Measurements from ENCODE around the gene TNFSF13. TPM values are rescaled to one million over a fixed set of nuclear protein-coding genes. Genes with fewer than 3 reads are reported as not detected.
"Not testable (repeated sequence)": the region's sequence is repeated elsewhere in the genome, so short reads cannot be mapped to it uniquely, and the experiment has no call there.

The TNFSF13 gene
- total RNA-seq, 1 donor from 2014 or later, result 5.6 TPM

GRCh38 chr17:7592422-7593021 is 34.0 kb downstream of the TNFSF13 start:
- no peak overlapping the region for H3K27ac Mint-ChIP-seq (ENCODE audit: unreplicated experiment)
- H3K4me1 Mint-ChIP-seq (ENCODE audit: unreplicated experiment), result no peaks in the 10 kb centered on the region
- no peaks in the 10 kb centered on the region for H3K9me3 Mint-ChIP-seq (ENCODE audit: unreplicated experiment)
- TF ChIP-seq CTCF (IDR thresholded peaks at IDR 0.05; ENCODE audit: unreplicated experiment), result no peak
- peaks cover 6% of the 10 kb centered on the region for H3K27me3 Mint-ChIP-seq (ENCODE audit: unreplicated experiment)
- peaks cover 44% of the 10 kb centered on the region for H3K36me3 Mint-ChIP-seq (ENCODE audit: low read depth, unreplicated experiment)
- no peak for DNase-seq (ENCODE audit: low spot score)
- H3K4me3 Mint-ChIP-seq (ENCODE audit: unreplicated experiment), result no peak overlapping the region

- TF ChIP-seq CTCF (IDR thresholded peaks at IDR 0.05; ENCODE audit: unreplicated experiment), result no peak
- Mint-ChIP-seq H3K27me3 (ENCODE audit: unreplicated experiment) (peaks cover 4% of the 10 kb centered on the region), H3K4me3 (ENCODE audit: unreplicated experiment) (peak overlapping the region; percentile 59), H3K9me3 (ENCODE audit: unreplicated experiment) (no peaks in the 10 kb centered on the region), H3K27ac (ENCODE audit: unreplicated experiment) (peak overlapping the region; percentile 44), H3K36me3 (ENCODE audit: low read depth, unreplicated experiment) (peaks cover 44% of the 10 kb centered on the region), H3K4me1 (ENCODE audit: unreplicated experiment) (no peaks in the 10 kb centered on the region)
- DNase-seq (ENCODE audit: low spot score), result no peak
Measured at GRCh38 chr17:7593296-7593695, 34.7 kb downstream of the TNFSF13 start.

- not testable (repeated sequence) for DNase-seq (ENCODE audit: low spot score); H3K9me3 Mint-ChIP-seq (ENCODE audit: unreplicated experiment); H3K4me3 Mint-ChIP-seq (ENCODE audit: unreplicated experiment); H3K27me3 Mint-ChIP-seq (ENCODE audit: unreplicated experiment); H3K27ac Mint-ChIP-seq (ENCODE audit: unreplicated experiment); H3K4me1 Mint-ChIP-seq (ENCODE audit: unreplicated experiment)
- peaks cover 45% of the 10 kb centered on the region for H3K36me3 Mint-ChIP-seq (ENCODE audit: low read depth, unreplicated experiment)
Measured at GRCh38 chr17:7597561-7597960, 39.0 kb downstream of the TNFSF13 start.

GRCh38 chr17:7606280-7606679 is 47.7 kb downstream of the TNFSF13 start:
- Mint-ChIP-seq H3K4me1 (ENCODE audit: unreplicated experiment) (peaks cover 3% of the 10 kb centered on the region), H3K9me3 (ENCODE audit: unreplicated experiment) (no peaks in the 10 kb centered on the region), H3K4me3 (ENCODE audit: unreplicated experiment) (no peak overlapping the region), H3K27me3 (ENCODE audit: unreplicated experiment) (no peaks in the 10 kb centered on the region), H3K36me3 (ENCODE audit: low read depth, unreplicated experiment) (peaks cover 29% of the 10 kb centered on the region), H3K27ac (ENCODE audit: unreplicated experiment) (no peak overlapping the region)
- no peak for DNase-seq (ENCODE audit: low spot score)
- TF ChIP-seq CTCF (IDR thresholded peaks at IDR 0.05; ENCODE audit: unreplicated experiment), result no peak

GRCh38 chr17:7610641-7611040 is 52.1 kb downstream of the TNFSF13 start:
- Mint-ChIP-seq H3K4me1 (ENCODE audit: unreplicated experiment) (peaks cover 24% of the 10 kb centered on the region), H3K27me3 (ENCODE audit: unreplicated experiment) (no peaks in the 10 kb centered on the region), H3K9me3 (ENCODE audit: unreplicated experiment) (no peaks in the 10 kb centered on the region), H3K27ac (ENCODE audit: unreplicated experiment) (no peak overlapping the region), H3K4me3 (ENCODE audit: unreplicated experiment) (no peak overlapping the region), H3K36me3 (ENCODE audit: low read depth, unreplicated experiment) (peaks cover 8% of the 10 kb centered on the region)
- no peak for TF ChIP-seq CTCF (IDR thresholded peaks at IDR 0.05; ENCODE audit: unreplicated experiment)
- no peak for DNase-seq (ENCODE audit: low spot score)

Other genes starting within 250 kb of the TNFSF13 start
- 56.8 TPM for gene GPS2, start 243.4 kb upstream of the TNFSF13 start, total RNA-seq (ENCODE audit: unreplicated experiment)
- 55.7 TPM for gene NEURL4, start 229.4 kb upstream of the TNFSF13 start, total RNA-seq (ENCODE audit: unreplicated experiment)
- 5.5 TPM for gene ACAP1, start 222.2 kb upstream of the TNFSF13 start, total RNA-seq (ENCODE audit: unreplicated experiment)
- 4.8 TPM for gene KCTD11, start 206.6 kb upstream of the TNFSF13 start, total RNA-seq (ENCODE audit: unreplicated experiment)
- not detected for gene TMEM95, start 203.6 kb upstream of the TNFSF13 start, total RNA-seq (ENCODE audit: unreplicated experiment)
- 1.7 TPM for gene TNK1, start 177.7 kb upstream of the TNFSF13 start, total RNA-seq (ENCODE audit: unreplicated experiment)
- gene PLSCR3, start 164.2 kb upstream of the TNFSF13 start, total RNA-seq (ENCODE audit: unreplicated experiment), result 74.2 TPM
- gene TMEM256, start 154.7 kb upstream of the TNFSF13 start, total RNA-seq (ENCODE audit: unreplicated experiment), result 94.7 TPM
- 54.8 TPM for gene NLGN2, start 150.9 kb upstream of the TNFSF13 start, total RNA-seq (ENCODE audit: unreplicated experiment)
- gene SPEM1, start 138.4 kb upstream of the TNFSF13 start, total RNA-seq (ENCODE audit: unreplicated experiment), result 0.38 TPM
- gene SPEM2, start 133.1 kb upstream of the TNFSF13 start, total RNA-seq (ENCODE audit: unreplicated experiment), result 0.15 TPM
- gene SPEM3, start 129.9 kb upstream of the TNFSF13 start, total RNA-seq (ENCODE audit: unreplicated experiment), result not detected
- 6.1 TPM for gene TMEM102, start 123.3 kb upstream of the TNFSF13 start, total RNA-seq (ENCODE audit: unreplicated experiment)
- gene FGF11, start 119.2 kb upstream of the TNFSF13 start, total RNA-seq (ENCODE audit: unreplicated experiment), result 19.7 TPM
- gene CHRNB1, start 113.7 kb upstream of the TNFSF13 start, total RNA-seq (ENCODE audit: unreplicated experiment), result 11.8 TPM
- 21.5 TPM for gene ZBTB4, start 79.1 kb upstream of the TNFSF13 start, total RNA-seq (ENCODE audit: unreplicated experiment)
- gene SLC35G6, start 77.3 kb upstream of the TNFSF13 start, total RNA-seq (ENCODE audit: unreplicated experiment), result not detected
- 198 TPM for gene POLR2A, start 74.4 kb upstream of the TNFSF13 start, total RNA-seq (ENCODE audit: unreplicated experiment)
- 16.3 TPM for gene TNFSF12, start 9.7 kb upstream of the TNFSF13 start, total RNA-seq (ENCODE audit: unreplicated experiment)
- 57.8 TPM for gene SENP3, start 3.2 kb downstream of the TNFSF13 start, total RNA-seq (ENCODE audit: unreplicated experiment)
- 1.6 TPM for gene CD68, start 20.9 kb downstream of the TNFSF13 start, total RNA-seq (ENCODE audit: unreplicated experiment)
- gene MPDU1, start 25.1 kb downstream of the TNFSF13 start, total RNA-seq (ENCODE audit: unreplicated experiment), result 51.8 TPM
- 1.3 TPM for gene SOX15, start 31.3 kb downstream of the TNFSF13 start, total RNA-seq (ENCODE audit: unreplicated experiment)
- 37.9 TPM for gene FXR2, start 56.1 kb downstream of the TNFSF13 start, total RNA-seq (ENCODE audit: unreplicated experiment)
- gene SAT2, start 69.1 kb downstream of the TNFSF13 start, total RNA-seq (ENCODE audit: unreplicated experiment), result 100 TPM
- 0.95 TPM for gene SHBG, start 71.4 kb downstream of the TNFSF13 start, total RNA-seq (ENCODE audit: unreplicated experiment)
- gene ATP1B2, start 92.2 kb downstream of the TNFSF13 start, total RNA-seq (ENCODE audit: unreplicated experiment), result 10.4 TPM
- 95.5 TPM for gene TP53, start 128.7 kb downstream of the TNFSF13 start, total RNA-seq (ENCODE audit: unreplicated experiment)
- gene WRAP53, start 129.7 kb downstream of the TNFSF13 start, total RNA-seq (ENCODE audit: unreplicated experiment), result 21.3 TPM
- gene EFNB3, start 146.5 kb downstream of the TNFSF13 start, total RNA-seq (ENCODE audit: unreplicated experiment), result 61.9 TPM
- 0.72 TPM for gene DNAH2, start 159.0 kb downstream of the TNFSF13 start, total RNA-seq (ENCODE audit: unreplicated experiment)

Data from endothelial cell (in vitro differentiated cells).